Breast epithelium (tissue), 4 donors: Measurements from ENCODE around the gene EPO. TPM values are rescaled to one million over a fixed set of nuclear protein-coding genes. Genes with fewer than 3 reads are reported as not detected.

Experiments
- DNase-seq, 2 donors: peaks; one replicate each; pipeline ENCODE4 v3.0.0-alpha.2; 2019; ENCODE audit warnings: low spot score in 2 of 2
- H3K27ac ChIP-seq, 2 donors: fragments of 200-600 bp; sonication (generic) in 1 of 2; one replicate each; pipeline ENCODE4 v1.5.1; 2016 to 2019; ENCODE audit warnings: mild to moderate bottlenecking in 1 of 2
- H3K27me3 ChIP-seq, 2 donors: fragments of 200-600 bp; sonication (generic) in 1 of 2; one replicate each; pipeline versions ENCODE4 v1.5.1 to v1.6.0; 2017 to 2019; ENCODE audit warnings: control low read depth in 1 of 2, mild to moderate bottlenecking in 1 of 2
- H3K36me3 ChIP-seq: fragments of 200-600 bp; one replicate; pipeline ENCODE4 v1.5.1; 2019
- H3K4me1 ChIP-seq, 2 donors: fragments of 200-600 bp; sonication (generic); one replicate each; pipeline ENCODE4 v1.5.1; 2016 to 2019; ENCODE audit warnings: control low read depth in 1 of 2
- H3K4me3 ChIP-seq, 3 donors: fragments of 200-600 bp; sonication (generic); 1 replicate in 2 of 3; 2 replicates in 1 of 3; pipeline ENCODE4 v1.5.1; 2016 to 2019; ENCODE audit warnings: mild to moderate bottlenecking in 3 of 3, moderate library complexity in 2 of 3
- H3K9me3 ChIP-seq, 2 donors: fragments of 200-600 bp; sonication (generic) in 1 of 2; one replicate each; pipeline ENCODE4 v1.5.1; 2016 to 2019; ENCODE audit warnings: control low read depth in 1 of 2
- CTCF ChIP-seq, 3 donors: fragments of 450-650 bp; IDR thresholded peaks; one replicate each; pipeline ENCODE4 v1.5.1; 2016 to 2017; ENCODE audit warnings: antibody characterized with exemption in 3 of 3, mild to moderate bottlenecking in 3 of 3, moderate library complexity in 3 of 3
- POLR2A ChIP-seq: fragments of 450-650 bp; IDR thresholded peaks from one replicate; pipeline ENCODE4 v1.6.1; 2016; ENCODE audit warnings: antibody characterized with exemption, mild to moderate bottlenecking, moderate library complexity
- POLR2AphosphoS5 ChIP-seq, 3 donors: sonication (generic); formaldehyde crosslinking; IDR thresholded peaks; one replicate each; pipeline ENCODE4 v1.6.1; 2017; ENCODE audit warnings: antibody characterized with exemption in 3 of 3
- intact Hi-C: fragments of 100-400 bp; cut with DNase I; formaldehyde crosslinking; loops from one replicate; pipeline ENCODE4 v1.15.1; 2023; ENCODE audit warnings: low total_unique reads
- total RNA-seq, 3 donors: library from RNA; depleted of rRNA; stranded (reverse); fragments of >200 nt; gene quantifications; one replicate each; pipeline ENCODE4 v1.1.0, GENCODE V29; 2016

The EPO gene
- total RNA-seq, 3 donors from 2014 or later, result not detected

- Histone ChIP-seq H3K27ac (no peak overlapping the region), H3K4me3 (no peak overlapping the region), H3K36me3 (no peaks in the 10 kb centered on the region), H3K9me3 (no peaks in the 10 kb centered on the region), H3K27me3 (no peaks in the 10 kb centered on the region), H3K4me1 (no peaks in the 10 kb centered on the region)
- no peak for DNase-seq
- intact Hi-C loops, result no loop called here
- TF ChIP-seq POLR2AphosphoS5 (IDR thresholded peaks at IDR 0.05), result no peak
- no peak for TF ChIP-seq POLR2A
- no peak for TF ChIP-seq CTCF (IDR thresholded peaks at IDR 0.05)
Measured at GRCh38 chr7:100763556-100764140, 43.4 kb downstream of the EPO start.

GRCh38 chr7:100764841-100765240, 44.6 kb downstream of the EPO start:
- H3K9me3 ChIP-seq, result no peaks in the 10 kb centered on the region
- no peak overlapping the region for H3K4me3 ChIP-seq
- TF ChIP-seq POLR2AphosphoS5 (IDR thresholded peaks at IDR 0.05), result no peak
- TF ChIP-seq POLR2A, result no peak
- no peak for TF ChIP-seq CTCF (IDR thresholded peaks at IDR 0.05)
- H3K27me3 ChIP-seq, result no peaks in the 10 kb centered on the region
- H3K27ac ChIP-seq, result no peak overlapping the region
- intact Hi-C loops, result no loop called here
- DNase-seq, result no peak
- no peaks in the 10 kb centered on the region for H3K4me1 ChIP-seq
- no peaks in the 10 kb centered on the region for H3K36me3 ChIP-seq

- Histone ChIP-seq H3K27ac (no peak overlapping the region), H3K36me3 (no peaks in the 10 kb centered on the region), H3K4me3 (no peak overlapping the region), H3K27me3 (no peaks in the 10 kb centered on the region), H3K9me3 (no peaks in the 10 kb centered on the region), H3K4me1 (no peaks in the 10 kb centered on the region)
- intact Hi-C loops, result no loop called here
- TF ChIP-seq POLR2AphosphoS5 (IDR thresholded peaks at IDR 0.05) (no peak), POLR2A (no peak), CTCF (IDR thresholded peaks at IDR 0.05) (no peak)
- no peak for DNase-seq
Measured at GRCh38 chr7:100765250-100765649, 45.0 kb downstream of the EPO start.

- Histone ChIP-seq H3K9me3 (no peaks in the 10 kb centered on the region), H3K27ac (no peak overlapping the region), H3K27me3 (no peaks in the 10 kb centered on the region), H3K4me3 (no peak overlapping the region), H3K36me3 (no peaks in the 10 kb centered on the region), H3K4me1 (no peaks in the 10 kb centered on the region)
- TF ChIP-seq CTCF (IDR thresholded peaks at IDR 0.05), result no peak
- no peak for TF ChIP-seq POLR2AphosphoS5 (IDR thresholded peaks at IDR 0.05)
- TF ChIP-seq POLR2A, result no peak
- DNase-seq, result no peak
- intact Hi-C loops, result no loop called here
Measured at GRCh38 chr7:100768784-100769183, 48.5 kb downstream of the EPO start.

Other genes starting within 250 kb of the EPO start
- gene TSC22D4, start 241.3 kb upstream of the EPO start, total RNA-seq, result 10 to 100 TPM; 17.0 to 23.7 (median 19.7) TPM
- under 1 TPM; 0.48 to 0.66 (median 0.59) TPM for gene NYAP1, start 236.5 kb upstream of the EPO start, total RNA-seq
- 10 to 100 TPM; 12.2 to 24.7 (median 18.7) TPM for gene AGFG2, start 181.3 kb upstream of the EPO start, total RNA-seq
- gene SAP25, start 146.6 kb upstream of the EPO start, total RNA-seq, result 1 to 10 TPM in 1 of 3 donors, under 1 TPM in 2; 0.96 to 2.2 (median 0.98) TPM
- 10 to 100 TPM; 49.6 to 89.1 (median 88.1) TPM for gene LRCH4, start 134.3 kb upstream of the EPO start, total RNA-seq
- under 1 TPM in 2 of 3 donors, not detected in 1; 0.59 to 0.98 TPM for gene FBXO24, start 134.1 kb upstream of the EPO start, total RNA-seq
- 10 to 100 TPM; 33.1 to 61.8 (median 39.7) TPM for gene PCOLCE, start 118.1 kb upstream of the EPO start, total RNA-seq
- 10 to 100 TPM in 2 of 3 donors, 1 to 10 TPM in 1; 8.8 to 12.6 (median 11.8) TPM for gene MOSPD3, start 107.9 kb upstream of the EPO start, total RNA-seq
- under 1 TPM in 1 of 3 donors, not detected in 2; 0.48 TPM for gene TFR2, start 78.9 kb upstream of the EPO start, total RNA-seq
- not detected for gene ACTL6B, start 64.0 kb upstream of the EPO start, total RNA-seq
- gene GNB2, start 46.7 kb upstream of the EPO start, total RNA-seq, result 100 to 1,000 TPM; 113 to 197 (median 173) TPM
- gene GIGYF1, start 26.2 kb upstream of the EPO start, total RNA-seq, result 10 to 100 TPM; 25.0 to 39.0 (median 34.8) TPM
- gene POP7, start 14.3 kb upstream of the EPO start, total RNA-seq, result 10 to 100 TPM; 25.8 to 28.2 (median 27.4) TPM
- not detected for gene ZAN, start 13.1 kb downstream of the EPO start, total RNA-seq
- 10 to 100 TPM; 21.4 to 64.9 (median 31.8) TPM for gene EPHB4, start 107.1 kb downstream of the EPO start, total RNA-seq
- gene SLC12A9, start 132.2 kb downstream of the EPO start, total RNA-seq, result 10 to 100 TPM; 13.3 to 18.0 (median 16.7) TPM
- 10 to 100 TPM; 45.3 to 62.8 (median 49.8) TPM for gene TRIP6, start 146.9 kb downstream of the EPO start, total RNA-seq
- 100 to 1,000 TPM in 2 of 3 donors, 10 to 100 TPM in 1; 45.8 to 111 (median 104) TPM for gene SRRT, start 154.6 kb downstream of the EPO start, total RNA-seq
- gene UFSP1, start 169.2 kb downstream of the EPO start, total RNA-seq, result 1 to 10 TPM; 2.9 to 4.2 (median 3.7) TPM
- 1 to 10 TPM in 2 of 3 donors, under 1 TPM in 1; 0.64 to 4.3 (median 3.2) TPM for gene ACHE, start 175.4 kb downstream of the EPO start, total RNA-seq
- under 1 TPM; under 0.01 to 0.29 (median 0.16) TPM for gene MUC3A, start 229.1 kb downstream of the EPO start, total RNA-seq
- gene MUC12, start 249.1 kb downstream of the EPO start, total RNA-seq, result 1 to 10 TPM in 2 of 3 donors, not detected in 1; 1.4 to 5.2 TPM